NOMO-1 treated with DMSO at 0.1 percent for 48 hours (cell line): ENCODE results near the gene PROCA1.
"Not testable (repeated sequence)": the region's sequence is repeated elsewhere in the genome, so short reads cannot be mapped to it uniquely, and the experiment has no call there.

Source experiments
- DNase-seq: peaks from one replicate; lab custom pipeline; 2025; ENCODE audit not compliant: unreplicated experiment; lab: John Stamatoyannopoulos, UW

Gene PROCA1

DNA sequence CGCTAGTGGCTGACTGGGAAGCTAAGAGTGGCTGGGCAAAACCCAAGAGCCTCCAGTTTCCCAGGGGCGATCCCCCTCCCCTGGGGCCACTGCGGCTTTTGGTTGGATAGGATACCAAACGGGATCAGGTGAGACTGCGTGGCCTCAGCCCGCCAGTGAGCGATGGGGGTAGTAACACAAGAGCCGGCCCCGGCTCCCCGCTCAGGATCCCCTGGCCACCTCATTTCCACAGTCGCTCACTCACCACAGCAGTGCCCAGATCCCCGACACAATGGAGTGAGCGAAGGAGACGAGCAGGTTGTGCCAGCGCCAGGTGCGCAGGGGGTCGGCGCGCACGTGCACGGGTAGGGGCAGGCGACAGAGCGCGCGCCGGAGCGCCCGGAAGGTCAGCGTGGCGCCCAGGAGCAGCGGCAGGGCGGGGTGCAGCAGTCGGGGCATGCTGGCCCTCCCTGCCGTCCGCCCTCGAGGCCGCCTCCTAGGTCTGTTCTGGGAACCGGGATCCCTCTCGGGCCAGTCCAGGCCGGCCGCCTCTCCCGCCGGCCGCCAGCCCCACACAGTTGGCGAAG is 14.1 kb upstream of the PROCA1 start:
- DNase-seq = peak; percentile 63

DNA sequence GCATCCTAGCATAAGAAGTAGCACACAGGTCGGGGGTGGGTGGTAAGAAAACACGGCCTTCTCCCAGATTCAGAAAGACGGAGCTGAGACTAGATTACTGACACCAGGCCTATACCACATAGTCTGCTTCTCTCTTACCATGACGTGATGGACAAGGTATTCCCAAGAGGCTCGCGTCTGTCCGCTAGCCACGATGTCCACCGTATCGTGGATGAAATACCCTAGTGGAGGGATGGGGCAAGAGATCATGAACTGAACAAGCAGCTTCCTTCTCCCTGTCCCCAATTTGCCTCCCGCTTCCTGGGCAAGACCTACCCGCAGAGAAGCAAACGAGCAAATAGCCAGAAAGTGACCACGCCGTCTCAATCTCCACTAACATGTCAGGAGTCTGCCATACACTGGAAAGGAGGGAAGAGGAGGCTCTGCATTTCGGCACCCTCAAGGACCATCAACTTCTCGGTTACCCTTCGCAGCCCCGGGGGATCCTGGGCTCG is 13.5 kb upstream of the PROCA1 start:
- peak; percentile 58 for DNase-seq

DNA sequence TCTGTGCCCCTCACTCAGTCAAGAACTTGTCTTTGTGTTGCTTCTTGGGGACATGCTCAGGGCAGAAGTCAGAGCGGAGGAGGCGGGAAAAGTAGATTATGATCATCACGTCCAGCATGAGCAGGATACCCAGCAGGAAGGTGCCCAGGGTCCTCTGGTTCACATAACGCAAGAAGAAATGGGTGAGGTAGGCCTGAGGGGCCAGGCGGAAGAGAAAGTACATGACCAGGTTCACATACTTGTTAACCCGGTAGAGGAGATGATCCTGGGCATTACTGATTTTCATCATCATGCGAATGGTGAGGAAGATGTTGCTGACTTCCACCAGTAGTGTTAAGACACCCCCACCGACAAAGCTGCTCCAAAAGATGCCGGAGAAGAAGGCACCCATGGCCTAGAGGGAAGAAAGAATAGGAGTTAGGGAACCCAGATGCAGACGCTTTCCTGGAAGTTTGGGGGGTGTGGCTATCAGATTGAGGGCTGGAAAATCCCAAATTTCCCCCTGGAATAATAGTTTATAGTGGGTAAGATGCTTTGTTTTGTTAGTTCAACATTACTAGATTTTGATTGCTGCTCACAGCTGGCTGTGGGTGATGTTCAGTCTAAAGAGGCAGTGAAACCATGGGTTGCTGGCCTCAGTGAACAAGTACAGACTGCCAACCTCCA is 12.9 kb upstream of the PROCA1 start:
- no peak for DNase-seq

DNA sequence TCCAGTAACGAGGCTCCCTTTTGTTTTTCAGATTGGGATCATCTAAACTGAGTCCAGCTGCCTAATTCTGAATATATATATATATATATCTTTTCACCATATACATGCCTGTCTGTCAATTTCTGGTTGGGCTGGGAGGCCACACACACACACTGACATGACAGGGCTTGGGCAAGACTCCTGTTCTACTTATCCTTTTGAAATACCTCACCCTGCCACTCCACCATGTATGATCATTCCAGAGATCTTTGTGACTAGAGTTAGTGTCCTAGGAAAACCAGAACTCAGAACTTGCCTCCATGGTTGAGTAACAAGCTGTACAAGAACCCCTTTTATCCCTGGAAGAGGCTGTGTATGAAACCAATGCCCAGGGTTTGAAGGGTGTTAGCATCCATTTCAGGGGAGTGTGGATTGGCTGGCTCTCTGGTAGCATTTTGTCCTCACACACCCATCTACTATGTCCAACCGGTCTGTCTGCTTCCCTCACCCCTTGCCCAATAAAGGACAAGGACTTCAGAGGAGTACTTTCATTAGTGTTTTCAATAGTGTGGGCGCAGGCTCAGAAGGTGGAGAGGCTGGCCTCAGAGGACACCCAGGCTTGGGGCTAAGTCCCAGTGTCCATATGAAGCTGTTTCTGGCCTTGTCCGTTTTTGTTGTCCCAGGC is 12.3 kb upstream of the PROCA1 start:
- DNase-seq = not testable (repeated sequence)

DNA sequence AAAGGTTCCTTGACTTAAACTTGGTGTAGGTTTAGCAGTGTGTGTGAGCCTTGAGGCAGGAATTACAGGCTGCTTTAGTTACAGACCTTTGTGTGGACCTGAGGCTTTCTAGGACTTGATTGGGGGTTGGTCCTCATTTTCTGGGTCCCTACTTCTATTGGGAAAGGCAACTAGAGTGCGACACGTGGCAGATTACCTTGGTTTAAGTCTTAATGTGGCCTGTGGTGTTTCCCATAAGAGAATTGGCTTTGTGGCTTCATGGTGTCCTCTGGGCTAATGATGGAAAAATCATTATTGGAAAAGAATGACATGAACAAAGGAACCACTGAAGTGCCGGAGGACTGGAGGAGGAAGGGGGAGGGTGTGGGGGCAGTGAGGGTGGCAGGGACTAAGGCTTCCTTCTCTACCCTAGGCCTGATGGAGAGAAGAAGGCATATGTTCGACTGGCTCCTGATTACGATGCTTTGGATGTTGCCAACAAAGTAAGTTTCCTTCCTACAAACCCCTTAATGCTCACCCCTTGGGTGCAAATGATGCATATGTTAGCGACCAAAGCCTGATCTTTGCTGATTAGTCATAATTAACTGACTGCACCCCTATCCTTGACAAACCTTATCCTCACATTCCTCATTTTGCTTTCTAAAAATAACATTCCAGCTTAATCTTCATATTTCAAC is 11.6 kb upstream of the PROCA1 start:
- DNase-seq = no peak

DNA sequence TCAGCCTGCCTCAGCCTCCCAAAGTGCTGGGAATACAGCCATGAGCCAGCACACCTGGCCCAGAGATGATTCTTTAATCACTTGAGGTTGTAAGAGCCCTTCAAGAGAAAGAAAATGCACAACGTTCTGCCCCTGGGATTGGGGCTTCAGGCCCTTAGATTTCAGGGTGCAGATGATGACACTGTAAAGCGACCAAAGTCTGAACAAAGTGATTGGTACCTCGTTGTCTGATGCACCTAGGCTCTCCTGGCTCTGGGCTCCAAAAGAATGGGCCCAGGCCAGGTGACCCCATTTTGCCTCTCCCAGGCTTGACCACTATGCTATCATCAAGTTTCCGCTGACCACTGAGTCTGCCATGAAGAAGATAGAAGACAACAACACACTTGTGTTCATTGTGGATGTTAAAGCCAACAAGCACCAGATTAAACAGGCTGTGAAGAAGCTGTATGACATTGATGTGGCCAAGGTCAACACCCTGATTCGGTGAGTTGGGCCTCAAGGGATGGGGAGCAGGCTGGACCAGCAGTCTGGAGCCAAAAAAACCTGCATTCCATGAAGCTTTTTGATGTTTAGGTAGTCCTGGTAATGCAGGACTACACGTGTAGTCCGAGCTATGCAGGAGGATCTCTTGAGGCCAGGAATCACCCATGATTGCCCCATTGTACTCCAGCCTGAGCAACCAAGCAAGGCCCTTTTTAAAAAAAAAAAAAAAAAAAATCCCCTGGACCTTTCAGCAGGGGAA is 10.9 kb upstream of the PROCA1 start:
- DNase-seq = no peak

DNA sequence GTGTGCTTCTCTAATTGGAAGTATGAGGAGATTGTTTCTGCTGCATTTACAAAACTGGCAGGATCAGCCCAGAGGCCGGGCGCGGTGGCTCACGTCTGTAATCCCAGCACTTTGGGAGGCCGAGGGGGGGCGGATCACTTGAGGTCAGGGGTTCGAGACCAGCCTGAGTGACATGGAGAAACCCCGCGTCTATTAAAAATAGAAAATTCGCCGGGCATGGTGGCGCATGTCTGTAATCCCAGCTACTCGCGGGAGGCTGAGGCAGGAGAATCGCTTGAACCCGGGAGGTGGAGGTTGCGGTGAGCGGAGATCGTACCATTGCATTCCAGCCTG is 9.3 kb upstream of the PROCA1 start:
- DNase-seq = not testable (repeated sequence)

DNA sequence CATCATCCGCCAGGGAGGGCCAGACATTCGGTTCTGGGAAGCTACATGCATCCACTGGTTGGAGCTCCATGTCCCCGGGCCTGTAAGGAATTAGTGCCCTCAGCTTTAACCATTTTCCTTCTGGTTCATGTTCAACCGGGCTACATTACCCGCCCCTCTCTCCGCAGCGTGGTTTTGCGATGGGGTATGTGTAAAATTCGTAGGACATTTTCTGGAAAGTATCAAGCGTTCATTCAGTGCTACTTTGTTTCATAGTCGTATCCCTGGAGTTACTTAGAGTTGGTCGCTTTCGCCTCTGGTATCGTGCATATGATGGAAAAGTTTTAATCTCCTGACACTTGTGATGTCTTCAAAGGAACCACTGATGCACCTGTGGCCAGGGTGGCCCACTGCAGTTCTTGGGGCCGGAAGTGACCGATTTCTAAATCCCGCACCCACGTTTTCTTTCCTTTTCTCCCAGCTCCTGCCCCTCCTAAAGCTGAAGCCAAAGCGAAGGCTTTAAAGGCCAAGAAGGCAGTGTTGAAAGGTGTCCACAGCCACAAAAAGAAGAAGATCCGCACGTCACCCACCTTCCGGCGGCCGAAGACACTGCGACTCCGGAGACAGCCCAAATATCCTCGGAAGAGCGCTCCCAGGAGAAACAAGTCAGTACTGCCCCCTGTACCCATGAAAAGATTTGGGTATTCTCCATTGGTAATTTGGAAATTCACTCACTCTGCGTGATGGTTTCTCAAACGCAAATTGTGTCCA is 8.7 kb upstream of the PROCA1 start:
- no peak for DNase-seq

DNA sequence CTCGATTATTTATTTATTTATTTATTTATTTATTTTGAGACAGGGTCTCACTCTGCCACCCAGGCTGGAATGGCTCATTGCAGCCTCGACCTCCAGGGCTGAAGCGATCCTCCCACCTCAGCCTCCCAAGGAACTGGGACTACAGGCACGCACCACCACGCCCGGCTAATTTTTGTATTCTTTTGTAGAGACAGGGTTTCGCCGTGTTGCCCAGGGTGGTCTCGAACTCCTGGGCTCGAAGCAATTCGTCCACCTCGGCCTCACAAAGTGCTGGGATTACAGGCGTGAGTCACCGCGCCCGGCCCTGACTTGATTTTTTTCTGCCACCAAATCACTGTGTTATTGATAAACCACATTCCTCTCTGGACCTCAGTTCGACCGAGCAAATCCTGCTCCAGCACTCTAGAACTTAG is 7.3 kb upstream of the PROCA1 start:
- DNase-seq = no peak

DNA sequence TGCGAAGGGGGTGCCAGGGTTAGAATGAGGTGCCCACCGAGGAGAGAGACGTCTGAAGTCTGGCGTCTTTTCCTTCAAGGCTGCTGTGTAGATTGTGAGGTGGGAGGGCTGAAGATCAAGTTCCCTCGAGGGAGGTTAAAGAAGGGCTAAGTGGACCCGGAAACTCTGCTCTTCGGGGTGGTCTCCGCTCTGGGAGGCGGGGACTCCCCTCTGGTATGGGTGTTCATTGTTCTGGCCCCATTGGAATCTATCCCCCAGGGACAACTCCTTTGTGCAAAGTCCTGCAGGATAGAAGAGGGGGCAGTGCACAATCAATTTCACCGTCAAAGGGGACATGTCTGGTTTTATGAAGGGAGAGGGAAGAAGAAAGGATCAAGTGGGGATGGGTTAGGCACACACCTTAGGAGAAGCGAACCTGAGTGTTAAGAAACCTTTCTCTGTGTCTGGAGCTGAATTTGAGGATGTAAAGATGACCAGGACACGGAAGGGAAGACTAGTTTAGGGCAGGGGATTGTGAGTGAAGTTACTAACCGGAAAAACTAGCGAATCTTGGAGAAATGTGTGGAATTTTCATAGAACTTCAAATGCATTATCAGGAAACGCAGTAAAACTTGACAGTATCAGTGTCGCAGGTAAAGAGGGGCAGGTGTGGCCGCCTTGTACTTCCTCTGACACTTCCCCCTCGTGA is 6.8 kb upstream of the PROCA1 start:
- DNase-seq = no peak

DNA sequence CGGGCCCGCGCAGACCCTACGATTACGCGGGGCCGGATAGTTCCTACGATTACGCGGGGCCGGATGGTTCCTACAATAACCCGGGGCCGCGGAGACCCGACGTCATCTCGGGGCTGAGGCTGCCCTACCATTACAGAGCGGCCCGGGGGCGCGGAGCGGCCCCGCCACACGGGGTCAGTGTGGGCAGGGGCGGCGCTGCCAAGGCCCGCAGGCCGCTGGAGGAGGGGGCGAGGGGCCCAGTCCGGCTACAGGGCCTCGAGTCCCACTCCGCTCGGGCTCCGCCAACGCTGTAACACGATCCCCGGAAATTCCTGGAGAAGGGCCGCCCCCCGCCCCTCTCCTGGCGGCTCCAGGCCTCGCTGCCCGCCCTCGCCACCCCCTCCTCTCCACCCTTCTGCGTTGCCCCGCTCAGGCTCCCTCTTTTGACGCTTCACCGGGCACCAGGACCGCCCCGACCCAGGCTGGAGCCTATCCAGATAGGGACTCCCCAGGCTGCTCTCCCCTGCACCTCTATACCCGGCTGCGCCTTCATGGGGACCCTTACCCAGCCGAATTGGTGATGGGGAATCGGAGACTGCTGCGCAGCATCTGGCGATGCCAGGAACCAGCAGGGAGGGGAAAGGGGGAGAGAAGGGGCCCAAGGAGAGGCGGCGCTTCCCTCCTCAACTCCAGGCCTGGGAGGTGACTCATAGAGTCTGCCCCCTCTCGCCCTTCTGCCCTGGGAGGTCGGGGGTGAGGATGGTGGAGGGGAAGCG is 6.1 kb upstream of the PROCA1 start, which contains the start of gene RAB34:
RAB34 (minus strand) TSS at position 291 of the 755 bp plus-strand sequence. CDS start 602 bp downstream, outside the sequence.
- peak; percentile 29 for DNase-seq

DNA sequence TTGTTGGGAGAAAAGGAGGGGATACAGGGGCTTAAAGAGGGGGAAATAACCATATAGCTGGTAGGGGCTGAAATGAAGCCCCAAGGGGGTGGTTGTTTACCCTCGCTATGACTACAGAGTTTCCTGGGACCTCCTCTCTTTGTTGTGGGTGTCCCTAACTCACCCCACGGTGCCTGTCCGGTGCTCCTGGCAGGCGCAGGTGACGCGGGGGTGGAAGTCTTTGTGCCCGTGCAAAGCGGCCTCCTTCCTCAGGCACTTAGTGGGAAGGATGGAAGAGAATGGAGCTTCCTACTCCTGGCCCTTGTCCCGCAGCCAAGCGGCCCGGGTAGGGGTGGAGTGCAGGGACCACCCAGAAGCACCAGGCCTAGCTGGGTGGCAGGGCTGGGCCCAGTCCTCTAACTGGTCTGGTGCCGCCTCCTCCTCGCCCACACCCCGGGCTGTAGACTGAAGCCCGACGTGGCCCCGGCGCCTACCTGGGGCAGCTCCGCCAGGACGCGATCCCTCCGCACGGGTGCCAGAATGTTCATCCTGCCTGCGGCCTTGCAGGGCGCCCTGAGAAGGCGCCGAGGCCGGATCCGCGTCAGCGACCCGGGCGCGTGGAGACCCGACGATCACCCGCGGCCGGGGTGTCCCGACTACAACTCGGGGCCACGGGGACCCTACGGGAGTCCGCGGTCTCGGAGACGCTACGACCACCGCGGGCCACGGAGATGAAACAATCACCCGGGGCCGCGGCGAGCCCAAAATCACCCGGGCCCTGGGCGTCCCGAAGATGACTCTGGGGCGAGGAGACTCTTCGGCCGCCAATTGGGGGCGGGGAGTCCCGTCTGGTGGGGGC is 5.3 kb upstream of the PROCA1 start:
- DNase-seq = no peak

DNA sequence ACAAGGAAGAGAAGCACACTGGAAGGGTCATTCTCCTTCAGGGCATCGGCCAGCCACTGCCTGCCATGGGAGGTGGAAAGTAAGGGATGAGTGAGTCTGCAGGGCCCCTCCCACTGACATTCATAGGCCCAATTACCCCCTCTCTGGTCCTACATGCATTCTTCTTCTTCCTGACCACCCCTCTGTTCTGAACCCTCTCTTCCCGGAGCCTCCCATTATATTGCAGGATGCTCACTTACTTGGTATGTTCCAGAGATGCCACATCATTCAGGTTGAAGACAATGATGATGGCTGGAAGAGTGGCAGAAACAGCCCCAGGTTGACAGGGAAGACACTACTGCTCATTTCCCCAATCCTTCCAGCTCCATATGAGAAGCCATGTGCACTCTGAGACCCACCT is 3.5 kb upstream of the PROCA1 start:
- DNase-seq = no peak

DNA sequence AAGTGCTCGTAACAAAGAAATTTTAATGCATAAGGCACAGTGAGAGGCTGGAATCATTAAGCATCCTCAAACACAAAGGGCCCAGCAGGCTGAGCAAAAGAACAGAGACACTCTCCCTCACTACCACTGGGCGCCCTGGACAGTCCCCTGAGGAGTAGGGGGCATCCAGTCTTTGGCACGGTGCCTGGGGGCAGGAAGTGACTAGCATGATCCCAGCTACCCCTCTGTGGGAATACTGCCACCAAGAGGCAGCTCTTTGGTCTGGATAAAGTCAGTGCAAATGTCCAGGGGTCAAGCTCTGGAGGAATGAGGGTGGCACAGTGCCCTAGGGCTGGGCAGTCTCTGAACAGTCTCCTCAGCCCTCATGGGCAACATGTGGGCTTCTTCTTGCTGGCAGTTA is 2.6 kb upstream of the PROCA1 start:
- DNase-seq = no peak

DNA sequence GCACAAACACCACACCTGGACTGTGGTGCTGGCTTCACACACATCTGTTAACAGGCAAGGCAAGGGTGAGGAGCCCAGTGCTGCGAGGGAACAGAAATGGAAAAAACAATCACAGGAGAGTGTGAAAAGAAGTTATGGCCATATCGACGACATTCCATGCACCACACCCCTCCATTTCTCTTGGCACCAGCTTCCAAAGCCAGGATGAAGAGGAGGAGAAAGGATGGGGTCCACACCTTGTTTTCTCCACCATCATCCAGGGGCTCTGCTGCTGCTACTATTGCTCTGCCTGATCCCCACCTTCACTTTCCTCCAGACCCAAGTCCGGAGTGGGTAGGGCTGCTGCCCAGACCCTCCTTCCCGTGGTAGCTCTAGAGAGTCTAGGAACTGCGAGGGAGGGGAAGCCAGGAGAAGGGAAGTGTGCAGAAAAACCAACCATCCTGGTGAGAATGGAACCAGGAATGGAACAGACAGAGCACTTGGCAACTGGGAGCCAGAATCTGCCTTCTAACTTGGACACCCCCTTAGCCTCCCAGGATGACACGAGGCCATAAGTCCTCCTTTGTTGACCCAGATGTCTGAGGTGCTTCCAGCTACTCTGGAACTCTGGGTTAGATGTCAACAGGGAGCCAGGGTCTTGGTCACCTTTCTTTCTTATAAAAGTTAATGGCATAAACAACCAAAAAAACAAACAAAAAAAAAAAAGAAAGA is 1.2 kb upstream of the PROCA1 start:
- DNase-seq = no peak

DNA sequence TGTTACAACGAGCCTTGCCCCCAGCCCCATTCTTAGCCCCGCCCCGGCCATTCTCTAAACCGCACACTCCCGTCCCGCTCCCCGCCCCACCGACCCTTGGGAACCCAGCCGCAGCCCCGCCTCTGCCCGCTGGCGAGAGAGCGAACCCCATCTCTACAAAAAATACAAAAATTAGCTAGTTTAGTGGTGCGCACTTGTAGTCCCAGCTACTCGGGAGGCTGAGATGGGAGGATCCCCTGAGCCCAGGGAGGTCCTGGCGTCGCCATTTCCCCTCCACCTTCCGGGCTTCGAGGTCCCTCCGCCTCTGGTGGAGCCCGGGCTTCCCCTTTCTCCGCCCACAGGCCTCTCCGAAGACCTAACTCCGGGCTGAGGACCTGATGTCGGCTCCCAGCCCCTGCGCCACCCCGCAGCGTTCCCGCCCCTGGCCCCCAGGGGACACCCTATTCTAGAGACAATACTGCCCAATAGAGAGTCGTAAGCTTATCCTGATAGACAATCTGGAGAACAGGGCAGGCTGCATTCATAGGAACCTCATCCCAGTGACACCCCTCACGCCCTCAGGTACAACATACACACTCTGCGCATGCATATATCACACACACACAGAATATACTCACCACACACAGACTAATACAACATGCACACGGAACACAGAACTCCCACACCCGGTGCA is 480 bp upstream of the PROCA1 start:
- DNase-seq = peak; percentile 71
